Measurements from ENCODE around the gene NRF1. TPM values are rescaled to one million over a fixed set of nuclear protein-coding genes. Genes with fewer than 3 reads are reported as not detected.

NRF1 gene
- total and polyA plus RNA-seq, 4 donors: 4.9 to 23.4 (median 14.3) TPM

- DNase-seq: no peak
- intact Hi-C loops (cut with DNase I): no loop called here
- 89 to 99% methylated on average over 5 of the region's 5 CpGs for WGBS, 2 donors
- H3K4me1 ChIP-seq (ENCODE audit: control insufficient read depth in 1 of 2, insufficient read depth in 2 of 2, low read length in 2 of 2): no peaks in the 10 kb centered on the region
- no peak for ATAC-seq (ENCODE audit: low FRiP score)
- no peak overlapping the region for H3K27ac ChIP-seq (ENCODE audit: low read depth in 1 of 2, low read length in 2 of 2)
- no peaks in the 10 kb centered on the region for H3K9me3 ChIP-seq (ENCODE audit: control insufficient read depth, low read length)
- no peaks in the 10 kb centered on the region for H3K27me3 ChIP-seq (ENCODE audit: control insufficient read depth in 1 of 2, insufficient read depth in 2 of 2, low read length in 1 of 2)
- H3K36me3 ChIP-seq (ENCODE audit: control insufficient read depth in 1 of 2, insufficient read depth in 2 of 2, low read length in 1 of 2): no peaks in the 10 kb centered on the region
- no peak overlapping the region for H3K4me3 ChIP-seq (ENCODE audit: low read length in 2 of 2)
These were observed 161.8 kb downstream of the NRF1 start for GRCh38 chr7:129773328-129773731.

GRCh38 chr7:129773871-129774270 is 162.4 kb downstream of the NRF1 start:
- WGBS, 2 donors: 98 to 100% methylated on average over 3 of the region's 3 CpGs
- intact Hi-C loops (cut with DNase I): no loop called here
- Histone ChIP-seq H3K27me3 (ENCODE audit: control insufficient read depth in 1 of 2, insufficient read depth in 2 of 2, low read length in 1 of 2) (no peaks in the 10 kb centered on the region), H3K4me1 (ENCODE audit: control insufficient read depth in 1 of 2, insufficient read depth in 2 of 2, low read length in 2 of 2) (no peaks in the 10 kb centered on the region), H3K9me3 (ENCODE audit: control insufficient read depth, low read length) (no peaks in the 10 kb centered on the region), H3K27ac (ENCODE audit: low read depth in 1 of 2, low read length in 2 of 2) (no peak overlapping the region), H3K4me3 (ENCODE audit: low read length in 2 of 2) (no peak overlapping the region), H3K36me3 (ENCODE audit: control insufficient read depth in 1 of 2, insufficient read depth in 2 of 2, low read length in 1 of 2) (no peaks in the 10 kb centered on the region)
- DNase-seq: no peak
- no peak for ATAC-seq (ENCODE audit: low FRiP score)

DNA sequence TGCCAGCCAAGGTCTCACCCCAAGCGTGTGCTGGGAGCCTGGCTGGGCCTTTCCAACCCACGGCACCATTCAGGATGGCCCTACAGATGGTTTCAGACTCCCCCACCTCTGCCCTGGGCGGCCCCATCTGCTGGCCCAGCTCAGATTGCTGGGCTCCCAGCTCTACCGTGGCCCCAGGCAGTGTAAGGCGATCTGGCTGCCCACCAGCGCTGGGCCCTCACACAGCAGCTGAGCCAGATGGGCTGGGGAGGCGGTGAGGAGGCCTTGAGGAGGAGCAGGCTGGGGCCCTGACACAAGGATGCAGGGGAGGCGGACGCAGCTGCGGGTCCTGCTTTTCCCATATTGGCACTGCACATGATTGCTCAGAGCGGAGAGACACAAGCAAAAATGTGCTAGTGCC is 162.8 kb downstream of the NRF1 start:
- H3K36me3 ChIP-seq (ENCODE audit: control insufficient read depth in 1 of 2, insufficient read depth in 2 of 2, low read length in 1 of 2): no peaks in the 10 kb centered on the region
- ATAC-seq (ENCODE audit: low FRiP score) (no peak), DNase-seq (no peak)
- no peak overlapping the region for H3K27ac ChIP-seq (ENCODE audit: low read depth in 1 of 2, low read length in 2 of 2)
- no peak overlapping the region for H3K4me3 ChIP-seq (ENCODE audit: low read length in 2 of 2)
- intact Hi-C loops (cut with DNase I): no loop called here
- no peaks in the 10 kb centered on the region for H3K27me3 ChIP-seq (ENCODE audit: control insufficient read depth in 1 of 2, insufficient read depth in 2 of 2, low read length in 1 of 2)
- no peaks in the 10 kb centered on the region for H3K9me3 ChIP-seq (ENCODE audit: control insufficient read depth, low read length)
- 91 to 96% methylated on average over 11 of the region's 11 CpGs for WGBS, 2 donors
- H3K4me1 ChIP-seq (ENCODE audit: control insufficient read depth in 1 of 2, insufficient read depth in 2 of 2, low read length in 2 of 2): no peaks in the 10 kb centered on the region

DNA sequence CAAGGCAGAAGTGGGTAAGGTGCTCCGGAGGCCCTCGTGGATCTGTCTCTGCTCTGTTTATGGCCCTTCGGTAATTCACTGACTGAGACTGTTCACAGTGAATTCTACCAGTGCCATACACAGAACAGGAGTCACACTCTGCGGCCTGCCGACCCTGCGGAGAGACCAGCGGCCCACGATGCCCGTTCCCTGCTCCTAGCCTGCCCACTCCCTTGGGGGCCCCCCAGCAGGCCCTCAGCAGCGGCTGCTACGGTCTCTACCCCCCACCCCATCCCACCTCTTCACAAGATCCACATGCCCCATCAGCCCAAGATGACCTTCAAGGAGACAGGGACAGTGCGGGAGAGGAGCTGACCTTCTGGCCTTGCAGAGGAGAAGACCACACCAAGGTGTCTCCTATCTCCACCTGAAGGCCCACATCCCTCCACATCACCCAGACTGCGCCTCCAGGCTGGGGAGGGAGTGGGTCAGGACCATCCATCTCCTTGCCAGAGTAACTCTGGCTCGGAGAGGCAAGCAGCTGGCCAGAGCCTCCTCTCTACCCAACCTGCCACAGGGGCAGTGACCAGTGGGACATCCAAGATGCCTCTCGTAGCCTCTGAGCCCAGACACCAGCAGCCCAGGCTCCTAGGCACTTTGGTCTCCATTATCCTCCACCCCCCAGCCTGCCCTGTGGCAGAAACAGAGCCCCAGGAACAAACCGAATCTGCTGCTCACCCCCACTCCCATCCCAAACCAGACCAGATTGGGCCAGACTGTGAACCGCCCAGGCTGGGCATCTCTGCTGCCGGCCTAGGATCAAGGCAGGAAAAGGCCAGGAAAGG is 163.6 kb downstream of the NRF1 start:
- intact Hi-C loops (cut with DNase I): no loop called here
- DNase-seq (no peak), ATAC-seq (ENCODE audit: low FRiP score) (no peak)
- Histone ChIP-seq H3K9me3 (ENCODE audit: control insufficient read depth, low read length) (no peaks in the 10 kb centered on the region), H3K27ac (ENCODE audit: low read depth in 1 of 2, low read length in 2 of 2) (no peak overlapping the region), H3K36me3 (ENCODE audit: control insufficient read depth in 1 of 2, insufficient read depth in 2 of 2, low read length in 1 of 2) (no peaks in the 10 kb centered on the region), H3K4me1 (ENCODE audit: control insufficient read depth in 1 of 2, insufficient read depth in 2 of 2, low read length in 2 of 2) (no peaks in the 10 kb centered on the region), H3K4me3 (ENCODE audit: low read length in 2 of 2) (no peak overlapping the region), H3K27me3 (ENCODE audit: control insufficient read depth in 1 of 2, insufficient read depth in 2 of 2, low read length in 1 of 2) (no peaks in the 10 kb centered on the region)
- WGBS, 2 donors: 94 to 96% methylated on average over 18 of the region's 18 CpGs

DNA sequence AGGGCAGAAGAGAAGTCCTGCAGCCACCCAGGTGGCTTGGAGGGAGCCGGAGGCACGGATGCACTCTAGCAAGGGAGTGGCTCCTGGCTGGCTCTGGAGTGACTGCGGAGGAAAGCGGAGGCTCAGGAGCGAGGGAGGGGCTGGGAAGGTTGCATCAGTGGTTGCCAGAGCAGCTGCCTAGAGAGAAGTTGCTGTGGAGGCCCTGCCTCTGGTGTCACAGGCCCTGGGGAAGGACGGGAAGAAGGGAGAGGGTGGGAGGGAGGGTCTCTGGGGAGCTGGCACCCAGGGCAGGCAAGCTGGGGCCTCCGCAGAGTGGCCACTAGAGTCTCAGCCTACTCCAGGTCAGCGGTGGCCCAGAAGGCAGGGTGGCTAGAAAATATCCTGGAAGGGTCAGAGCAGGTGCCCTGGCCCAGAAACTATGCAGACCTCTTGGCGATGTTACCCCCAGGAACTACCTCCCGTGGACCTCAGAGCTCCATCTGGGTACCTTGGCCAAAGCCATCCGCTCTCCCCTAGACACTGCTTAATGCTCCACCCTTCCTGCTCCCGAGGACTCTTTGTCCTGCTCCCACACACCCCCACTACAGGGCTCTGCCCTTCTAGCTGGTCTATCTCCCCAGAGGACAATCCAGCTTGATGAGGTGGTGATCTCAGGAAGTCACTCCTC is 164.3 kb downstream of the NRF1 start:
- Histone ChIP-seq H3K4me3 (ENCODE audit: low read length in 2 of 2) (no peak overlapping the region), H3K36me3 (ENCODE audit: control insufficient read depth in 1 of 2, insufficient read depth in 2 of 2, low read length in 1 of 2) (no peaks in the 10 kb centered on the region), H3K4me1 (ENCODE audit: control insufficient read depth in 1 of 2, insufficient read depth in 2 of 2, low read length in 2 of 2) (no peaks in the 10 kb centered on the region), H3K9me3 (ENCODE audit: control insufficient read depth, low read length) (no peaks in the 10 kb centered on the region), H3K27me3 (ENCODE audit: control insufficient read depth in 1 of 2, insufficient read depth in 2 of 2, low read length in 1 of 2) (no peaks in the 10 kb centered on the region), H3K27ac (ENCODE audit: low read depth in 1 of 2, low read length in 2 of 2) (no peak overlapping the region)
- intact Hi-C loops (cut with DNase I): no loop called here
- ATAC-seq (ENCODE audit: low FRiP score) (no peak), DNase-seq (peak in 1 of 2 donors; percentile 69)
- 93% methylated on average over 12 of the region's 12 CpGs for WGBS, 2 donors

GRCh38 chr7:129776362-129776722 is 164.8 kb downstream of the NRF1 start:
- Histone ChIP-seq H3K4me1 (ENCODE audit: control insufficient read depth in 1 of 2, insufficient read depth in 2 of 2, low read length in 2 of 2) (no peaks in the 10 kb centered on the region), H3K4me3 (ENCODE audit: low read length in 2 of 2) (no peak overlapping the region), H3K9me3 (ENCODE audit: control insufficient read depth, low read length) (no peaks in the 10 kb centered on the region), H3K27me3 (ENCODE audit: control insufficient read depth in 1 of 2, insufficient read depth in 2 of 2, low read length in 1 of 2) (no peaks in the 10 kb centered on the region), H3K36me3 (ENCODE audit: control insufficient read depth in 1 of 2, insufficient read depth in 2 of 2, low read length in 1 of 2) (no peaks in the 10 kb centered on the region), H3K27ac (ENCODE audit: low read depth in 1 of 2, low read length in 2 of 2) (no peak overlapping the region)
- ATAC-seq (ENCODE audit: low FRiP score) (no peak), DNase-seq (no peak)
- 95 to 100% methylated on average over 1 of the region's 1 CpG for WGBS, 2 donors
- intact Hi-C loops (cut with DNase I): no loop called here

DNA sequence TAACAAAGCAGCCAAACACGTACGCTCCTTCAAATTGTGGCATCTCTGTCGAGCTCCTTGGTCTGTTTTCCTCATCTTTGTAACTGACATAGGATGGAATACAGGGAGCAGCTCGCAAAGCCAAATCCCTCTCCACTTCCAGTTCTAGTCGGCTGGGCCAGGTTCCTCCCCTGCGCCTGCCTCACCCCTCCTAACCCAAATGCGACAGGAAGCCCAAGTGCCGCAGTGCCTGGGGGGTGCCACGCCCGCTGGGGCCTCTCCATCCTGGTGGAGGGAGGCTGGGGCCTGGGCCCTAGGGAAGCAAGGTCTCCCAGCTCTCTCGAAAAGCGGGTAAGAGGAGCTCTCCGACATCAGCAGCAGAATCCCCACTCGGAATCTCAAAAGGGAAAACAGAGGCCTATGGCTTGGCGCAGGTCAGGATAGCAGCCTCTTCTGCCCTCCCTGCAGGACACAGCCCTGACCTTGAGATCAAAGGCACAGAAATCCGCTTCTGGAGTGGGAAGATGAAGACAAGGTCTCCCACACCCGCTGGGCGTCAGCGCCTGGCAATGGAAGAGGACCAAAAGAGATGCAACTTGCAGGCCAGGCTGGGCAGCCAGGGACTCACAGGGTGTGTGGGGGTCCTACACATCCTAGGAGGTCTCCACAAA is 165.8 kb downstream of the NRF1 start:
- intact Hi-C loops (cut with DNase I): no loop called here
- no peaks in the 10 kb centered on the region for H3K9me3 ChIP-seq (ENCODE audit: control insufficient read depth, low read length)
- ATAC-seq (ENCODE audit: low FRiP score): no peak
- no peaks in the 10 kb centered on the region for H3K4me1 ChIP-seq (ENCODE audit: control insufficient read depth in 1 of 2, insufficient read depth in 2 of 2, low read length in 2 of 2)
- H3K4me3 ChIP-seq (ENCODE audit: low read length in 2 of 2): no peak overlapping the region
- no peaks in the 10 kb centered on the region for H3K27me3 ChIP-seq (ENCODE audit: control insufficient read depth in 1 of 2, insufficient read depth in 2 of 2, low read length in 1 of 2)
- H3K36me3 ChIP-seq (ENCODE audit: control insufficient read depth in 1 of 2, insufficient read depth in 2 of 2, low read length in 1 of 2): no peaks in the 10 kb centered on the region
- DNase-seq: no peak
- no peak overlapping the region for H3K27ac ChIP-seq (ENCODE audit: low read depth in 1 of 2, low read length in 2 of 2)
- 90 to 92% methylated on average over 19 of the region's 19 CpGs for WGBS, 2 donors

GRCh38 chr7:129777993-129778769 is 166.7 kb downstream of the NRF1 start:
- H3K4me3 ChIP-seq (ENCODE audit: low read length in 2 of 2): no peak overlapping the region
- ATAC-seq (ENCODE audit: low FRiP score) (no peak), DNase-seq (no peak)
- H3K4me1 ChIP-seq (ENCODE audit: control insufficient read depth in 1 of 2, insufficient read depth in 2 of 2, low read length in 2 of 2): no peaks in the 10 kb centered on the region
- no peaks in the 10 kb centered on the region for H3K9me3 ChIP-seq (ENCODE audit: control insufficient read depth, low read length)
- H3K36me3 ChIP-seq (ENCODE audit: control insufficient read depth in 1 of 2, insufficient read depth in 2 of 2, low read length in 1 of 2): no peaks in the 10 kb centered on the region
- H3K27me3 ChIP-seq (ENCODE audit: control insufficient read depth in 1 of 2, insufficient read depth in 2 of 2, low read length in 1 of 2): no peaks in the 10 kb centered on the region
- WGBS, 2 donors: 39 to 45% methylated on average over 45 of the region's 45 CpGs
- H3K27ac ChIP-seq (ENCODE audit: low read depth in 1 of 2, low read length in 2 of 2): no peak overlapping the region
- intact Hi-C loops (cut with DNase I): no loop called here

Data from aorta (tissue), 5 donors.